ENCODE results near the gene DNTT.

Gene DNTT

GRCh38 chr10:96287392-96288105 is 16.7 kb upstream of the DNTT start:
- no peak for TF ChIP-seq CTCF (IDR thresholded peaks at IDR 0.05; ENCODE audit: low read depth, low read length)
- no peak for DNase-seq (ENCODE audit: extremely low read depth, low read depth)

- TF ChIP-seq CTCF (IDR thresholded peaks at IDR 0.05; ENCODE audit: low read depth, low read length) = no peak
- DNase-seq (ENCODE audit: extremely low read depth, low read depth) = no peak
These were observed 16.0 kb upstream of the DNTT start for GRCh38 chr10:96288151-96288621.

GRCh38 chr10:96289218-96289910 is 14.9 kb upstream of the DNTT start:
- TF ChIP-seq CTCF (IDR thresholded peaks at IDR 0.05; ENCODE audit: low read depth, low read length) = no peak
- DNase-seq (ENCODE audit: extremely low read depth, low read depth) = no peak

- no peak for DNase-seq (ENCODE audit: extremely low read depth, low read depth)
- no peak for TF ChIP-seq CTCF (IDR thresholded peaks at IDR 0.05; ENCODE audit: low read depth, low read length)
These were observed 13.7 kb upstream of the DNTT start for GRCh38 chr10:96290368-96291133.

- TF ChIP-seq CTCF (IDR thresholded peaks at IDR 0.05; ENCODE audit: low read depth, low read length) = peak; percentile 39
- peak; percentile 7 for DNase-seq (ENCODE audit: extremely low read depth, low read depth)
These were observed 11.0 kb upstream of the DNTT start for GRCh38 chr10:96292971-96293920.

- TF ChIP-seq CTCF (IDR thresholded peaks at IDR 0.05; ENCODE audit: low read depth, low read length) = no peak
- DNase-seq (ENCODE audit: extremely low read depth, low read depth) = no peak
These were observed 8.8 kb upstream of the DNTT start for GRCh38 chr10:96295475-96295874.

All from AG09319 (cell line).